ENCODE measurements around the gene ZNF563. TPM values are rescaled to one million over a fixed set of nuclear protein-coding genes. Genes with fewer than 3 reads are reported as not detected.
"Not testable (repeated sequence)": the region's sequence is repeated elsewhere in the genome, so short reads cannot be mapped to it uniquely, and the experiment has no call there.

Gene ZNF563
- total and polyA plus RNA-seq, 2 experiments from 2014 or later = 4.0 to 6.8 TPM

DNA sequence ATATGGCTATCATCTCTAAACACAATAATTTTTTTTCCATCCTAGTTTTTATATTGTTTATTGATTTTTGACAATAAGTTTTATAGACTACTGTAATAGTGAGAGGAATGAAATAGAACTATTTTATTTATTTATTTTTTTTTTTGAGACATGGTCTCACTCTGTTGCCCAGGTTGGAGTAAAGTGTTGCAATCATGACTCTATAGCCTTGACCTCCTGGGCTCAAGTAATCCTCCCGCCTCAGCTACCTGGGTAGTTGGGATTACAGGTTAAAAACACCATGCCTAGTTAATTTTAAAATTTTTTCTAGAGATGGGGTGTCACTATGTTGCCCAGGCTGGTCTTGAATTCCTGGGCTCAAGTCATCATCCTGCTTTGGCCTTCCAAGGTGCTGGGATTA lies 40.6 kb upstream of the ZNF563 start:
- Histone ChIP-seq H3K27ac (no peak overlapping the region), H3K9me3 (ENCODE audit: low read depth) (peaks cover 2% of the 10 kb centered on the region), H3K27me3 (no peaks in the 10 kb centered on the region), H4K20me1 (ENCODE audit: insufficient read depth, poor library complexity, severe bottlenecking) (no peaks in the 10 kb centered on the region), H3K4me3 (no peak overlapping the region), H3K4me2 (no peak overlapping the region), H3K36me3 (replicated peaks; ENCODE audit: insufficient read depth, low read depth) (no peaks in the 10 kb centered on the region), H2AFZ (no peak overlapping the region), H3K4me1 (ENCODE audit: insufficient read depth) (no peaks in the 10 kb centered on the region), H3K79me2 (no peaks in the 10 kb centered on the region), H3K9me2 (replicated peaks; ENCODE audit: insufficient read depth) (no peaks in the 10 kb centered on the region)
- TF ChIP-seq, protein P1, sequence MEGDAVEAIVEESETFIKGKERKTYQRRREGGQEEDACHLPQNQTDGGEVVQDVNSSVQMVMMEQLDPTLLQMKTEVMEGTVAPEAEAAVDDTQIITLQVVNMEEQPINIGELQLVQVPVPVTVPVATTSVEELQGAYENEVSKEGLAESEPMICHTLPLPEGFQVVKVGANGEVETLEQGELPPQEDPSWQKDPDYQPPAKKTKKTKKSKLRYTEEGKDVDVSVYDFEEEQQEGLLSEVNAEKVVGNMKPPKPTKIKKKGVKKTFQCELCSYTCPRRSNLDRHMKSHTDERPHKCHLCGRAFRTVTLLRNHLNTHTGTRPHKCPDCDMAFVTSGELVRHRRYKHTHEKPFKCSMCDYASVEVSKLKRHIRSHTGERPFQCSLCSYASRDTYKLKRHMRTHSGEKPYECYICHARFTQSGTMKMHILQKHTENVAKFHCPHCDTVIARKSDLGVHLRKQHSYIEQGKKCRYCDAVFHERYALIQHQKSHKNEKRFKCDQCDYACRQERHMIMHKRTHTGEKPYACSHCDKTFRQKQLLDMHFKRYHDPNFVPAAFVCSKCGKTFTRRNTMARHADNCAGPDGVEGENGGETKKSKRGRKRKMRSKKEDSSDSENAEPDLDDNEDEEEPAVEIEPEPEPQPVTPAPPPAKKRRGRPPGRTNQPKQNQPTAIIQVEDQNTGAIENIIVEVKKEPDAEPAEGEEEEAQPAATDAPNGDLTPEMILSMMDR (IDR thresholded peaks at IDR 0.05; ENCODE audit: poor library complexity) = no peak
- TF ChIP-seq EZH2phosphoT487 (IDR thresholded peaks at IDR 0.05; ENCODE audit: low read depth, severe bottlenecking, unreplicated experiment) (no peak), EZH2 (IDR thresholded peaks at IDR 0.05; ENCODE audit: borderline replicate concordance) (no peak)
- no peak for DNase-seq (ENCODE audit: low spot score)
- 88% methylated on average over 1 of the region's 1 CpG for WGBS (ENCODE audit: low lambda C conversion rate, missing lambda C conversion rate)

DNA sequence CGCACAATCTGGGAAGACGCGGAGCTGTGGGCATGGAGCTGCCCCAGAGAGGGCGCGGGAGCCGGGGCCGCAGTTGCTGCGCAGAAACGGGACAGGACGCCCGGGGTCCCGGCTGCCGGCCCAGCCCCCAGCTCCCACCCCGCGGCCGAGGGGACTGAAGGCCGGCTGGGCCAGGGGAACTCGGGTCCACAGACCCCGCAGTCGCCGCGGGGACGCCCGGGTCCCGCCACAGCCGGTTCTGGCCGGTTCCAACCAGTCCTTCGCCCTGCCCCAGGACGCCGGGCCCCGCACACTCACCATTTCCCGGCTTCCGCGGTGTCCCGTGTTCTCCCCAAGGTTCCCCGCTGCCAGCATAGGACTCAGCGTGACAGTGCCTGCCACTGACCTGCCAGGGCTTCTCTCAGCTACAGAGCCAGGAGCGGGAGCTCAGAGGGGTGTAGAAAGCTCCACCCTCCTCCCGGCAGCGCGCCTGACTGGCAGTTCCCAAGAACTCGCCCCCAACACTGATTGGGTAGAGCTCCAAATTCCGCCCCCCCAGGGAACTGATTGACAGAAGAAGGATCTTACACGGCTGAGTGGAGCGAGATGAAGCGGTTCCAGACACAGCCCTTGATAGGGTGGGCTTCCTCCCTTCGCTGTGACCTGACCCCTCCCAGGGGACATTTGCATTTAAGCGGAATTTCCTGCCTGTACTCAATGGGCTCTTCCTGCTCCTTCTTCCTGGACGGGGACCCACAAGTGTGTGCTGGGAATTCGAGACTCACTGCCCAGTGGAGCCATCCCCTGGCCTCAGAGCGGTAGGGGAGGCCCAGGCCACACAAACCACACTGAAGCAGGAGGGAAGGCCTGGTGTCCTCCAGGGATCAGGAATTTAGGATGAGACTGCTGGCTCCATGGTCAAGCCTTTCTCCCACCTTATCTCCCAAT lies 32.1 kb upstream of the ZNF563 start, which contains the start of gene ZNF442:
Gene ZNF442 (minus strand): TSS at position 448 of the 927 bp plus-strand sequence. CDS start 2,052 bp downstream, outside the sequence.
- Histone ChIP-seq H3K4me2 (peak within 1 kb of the TSS; percentile 84), H4K20me1 (ENCODE audit: insufficient read depth, poor library complexity, severe bottlenecking) (no peaks in the 10 kb centered on the region), H2AFZ (peak within 1 kb of the TSS; percentile 70), H3K4me3 (peak within 1 kb of the TSS; percentile 35), H3K79me2 (peaks cover 15% of the 10 kb centered on the region), H3K9me3 (ENCODE audit: low read depth) (no peaks in the 10 kb centered on the region), H3K27ac (peak within 1 kb of the TSS; percentile 92), H3K36me3 (replicated peaks; ENCODE audit: insufficient read depth, low read depth) (no peaks in the 10 kb centered on the region), H3K27me3 (no peaks in the 10 kb centered on the region), H3K9me2 (replicated peaks; ENCODE audit: insufficient read depth) (no peaks in the 10 kb centered on the region), H3K4me1 (ENCODE audit: insufficient read depth) (peaks cover 6% of the 10 kb centered on the region)
- DNase-seq (ENCODE audit: low spot score) = peak; percentile 98
- 2% methylated on average over 40 of the region's 51 CpGs for WGBS (ENCODE audit: low lambda C conversion rate, missing lambda C conversion rate)
- TF ChIP-seq, protein P1 (IDR thresholded peaks at IDR 0.05; ENCODE audit: poor library complexity) = peak; percentile 65
- no peak for TF ChIP-seq EZH2 (IDR thresholded peaks at IDR 0.05; ENCODE audit: borderline replicate concordance)

DNA sequence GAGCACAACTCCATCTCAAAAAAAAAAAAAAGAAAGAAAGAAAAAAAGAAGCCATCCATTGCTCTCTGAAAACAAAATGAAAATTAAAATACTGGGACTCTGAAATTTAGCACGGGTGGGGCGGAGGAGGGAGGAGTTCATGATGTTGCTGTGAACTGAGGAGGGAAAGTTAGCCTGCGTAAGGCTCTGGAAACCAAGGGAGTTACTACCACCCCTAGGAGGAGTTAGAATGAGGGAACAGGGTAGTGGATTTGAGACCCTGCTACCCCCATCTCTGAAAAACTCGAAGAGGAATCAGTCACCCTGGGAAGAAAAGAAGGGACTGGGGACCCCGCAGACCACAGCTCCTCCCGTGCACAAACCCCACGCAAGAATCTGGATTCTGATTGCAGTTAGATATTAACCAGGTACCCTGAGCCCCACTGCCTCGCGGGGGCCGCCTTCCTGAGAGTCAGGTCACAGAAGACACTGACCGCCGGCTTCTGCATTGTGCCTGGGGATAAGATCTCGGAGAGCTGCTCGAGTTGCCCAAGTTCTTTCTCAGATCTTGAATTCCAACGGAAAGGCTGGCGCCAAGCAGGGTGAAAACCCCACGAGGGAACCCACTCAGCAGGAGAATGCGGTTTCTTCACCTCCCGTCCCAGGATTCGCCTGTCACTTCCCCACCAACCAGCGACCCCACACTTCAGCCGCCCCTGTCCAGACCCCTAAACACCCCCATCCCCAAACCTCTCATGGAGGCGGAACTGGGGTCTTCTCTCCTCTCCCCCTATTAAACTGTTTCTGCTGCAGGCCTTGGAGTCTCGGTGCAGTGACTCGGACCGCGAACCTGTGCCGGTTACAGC lies 31.2 kb upstream of the ZNF563 start:
- Histone ChIP-seq H3K4me2 (peak overlapping the region; percentile 84), H3K4me3 (peak overlapping the region; percentile 35), H2AFZ (peak overlapping the region; percentile 70), H3K36me3 (replicated peaks; ENCODE audit: insufficient read depth, low read depth) (no peaks in the 10 kb centered on the region), H3K4me1 (ENCODE audit: insufficient read depth) (peaks cover 6% of the 10 kb centered on the region), H3K27ac (peak overlapping the region; percentile 92), H3K9me3 (ENCODE audit: low read depth) (no peaks in the 10 kb centered on the region), H3K27me3 (no peaks in the 10 kb centered on the region), H3K9me2 (replicated peaks; ENCODE audit: insufficient read depth) (no peaks in the 10 kb centered on the region), H3K79me2 (peaks cover 15% of the 10 kb centered on the region), H4K20me1 (ENCODE audit: insufficient read depth, poor library complexity, severe bottlenecking) (no peaks in the 10 kb centered on the region)
- 9% methylated on average over 27 of the region's 28 CpGs for WGBS (ENCODE audit: low lambda C conversion rate, missing lambda C conversion rate)
- peak; percentile 33 for DNase-seq (ENCODE audit: low spot score)
- TF ChIP-seq EZH2phosphoT487 (IDR thresholded peaks at IDR 0.05; ENCODE audit: low read depth, severe bottlenecking, unreplicated experiment) (no peak), EZH2 (IDR thresholded peaks at IDR 0.05; ENCODE audit: borderline replicate concordance) (no peak)
- TF ChIP-seq, protein P1 (IDR thresholded peaks at IDR 0.05; ENCODE audit: poor library complexity) = no peak

DNA sequence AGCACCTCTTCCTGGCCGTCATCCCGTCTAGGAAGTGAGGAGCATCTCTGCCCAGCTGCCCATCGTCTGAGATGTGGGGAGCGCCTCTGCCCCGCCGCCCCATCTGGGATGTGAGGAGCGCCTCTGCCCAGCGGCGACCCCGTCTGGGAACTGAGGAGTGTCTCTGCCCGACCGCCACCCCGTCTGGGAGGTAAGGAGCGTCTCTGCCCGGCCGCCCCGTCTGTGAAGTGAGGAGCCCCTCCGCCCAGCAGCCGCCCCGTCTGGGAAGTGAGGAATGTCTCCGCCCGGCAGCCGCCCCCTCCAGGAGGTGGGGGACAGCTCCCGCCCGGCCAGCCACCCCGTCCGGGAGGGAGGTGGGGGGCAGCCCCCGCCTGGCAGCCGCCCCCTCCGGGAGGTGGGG lies 28.8 kb upstream of the ZNF563 start:
- H3K9me2 ChIP-seq (replicated peaks; ENCODE audit: insufficient read depth); H3K36me3 ChIP-seq (replicated peaks; ENCODE audit: insufficient read depth, low read depth); H2AFZ ChIP-seq; DNase-seq (ENCODE audit: low spot score); H3K27me3 ChIP-seq; H3K4me2 ChIP-seq; H3K27ac ChIP-seq; H4K20me1 ChIP-seq (ENCODE audit: insufficient read depth, poor library complexity, severe bottlenecking); H3K9me3 ChIP-seq (ENCODE audit: low read depth); H3K4me1 ChIP-seq (ENCODE audit: insufficient read depth); H3K4me3 ChIP-seq: not testable (repeated sequence)
- H3K79me2 ChIP-seq = peaks cover 21% of the 10 kb centered on the region
- over 99% methylated on average over 17 of the region's 30 CpGs for WGBS (ENCODE audit: low lambda C conversion rate, missing lambda C conversion rate)
